Nephron (organoid): Measurements from ENCODE around the gene GABRB1.
A peak's percentile ranks its signal among the peaks of the same experiment; 100 is the strongest.
"Not testable (repeated sequence)": the region's sequence is repeated elsewhere in the genome, so short reads cannot be mapped to it uniquely, and the experiment has no call there.

Experiments used
- H3K27ac Mint-ChIP-seq, 3 experiments: 2 replicates each; pipeline ENCODE4 v1.8.0; 2020; ENCODE audit warnings: mixed read lengths in 3 of 3, mild to moderate bottlenecking in 2 of 3, moderate library complexity in 1 of 3
- H3K27me3 Mint-ChIP-seq: 2 replicates; pipeline ENCODE4 v1.8.0; 2021; ENCODE audit warnings: low read depth, mild to moderate bottlenecking, moderate library complexity, mixed read lengths
- H3K36me3 Mint-ChIP-seq: 2 replicates; pipeline ENCODE4 v1.8.0; 2020; ENCODE audit warnings: low read depth, mixed read lengths
- H3K4me1 Mint-ChIP-seq: 2 replicates; pipeline ENCODE4 v1.8.0; 2020; ENCODE audit warnings: mixed read lengths
- H3K4me3 Mint-ChIP-seq, 3 experiments: 2 replicates each; pipeline ENCODE4 v1.8.0; 2020; ENCODE audit warnings: mild to moderate bottlenecking in 3 of 3, mixed read lengths in 3 of 3, moderate library complexity in 2 of 3
- H3K9me3 Mint-ChIP-seq: 2 replicates; pipeline ENCODE4 v1.8.0; 2020; ENCODE audit warnings: mixed read lengths
- CTCF ChIP-seq, 3 experiments: fragments of 200-600 bp; sonication (generic); IDR thresholded peaks; one replicate each; pipeline ENCODE4 v1.5.0; 2021; ENCODE audit warnings: antibody characterized with exemption in 3 of 3; ENCODE audit not compliant: unreplicated experiment in 3 of 3

Gene GABRB1

GRCh38 chr4:47373709-47374108, 342.3 kb downstream of the GABRB1 start:
- H3K27ac Mint-ChIP-seq = no peak overlapping the region
- no peaks in the 10 kb centered on the region for H3K9me3 Mint-ChIP-seq
- H3K4me3 Mint-ChIP-seq = no peak overlapping the region
- no peaks in the 10 kb centered on the region for H3K27me3 Mint-ChIP-seq
- no peak for TF ChIP-seq CTCF (IDR thresholded peaks at IDR 0.05; ENCODE audit: unreplicated experiment in 3 of 3)
- H3K4me1 Mint-ChIP-seq = no peaks in the 10 kb centered on the region
- no peaks in the 10 kb centered on the region for H3K36me3 Mint-ChIP-seq

GRCh38 chr4:47374477-47374876, 343.1 kb downstream of the GABRB1 start:
- H3K27ac Mint-ChIP-seq = no peak overlapping the region
- no peak overlapping the region for H3K4me3 Mint-ChIP-seq

GRCh38 chr4:47378021-47378530, 346.7 kb downstream of the GABRB1 start:
- not testable (repeated sequence) for H3K27me3 Mint-ChIP-seq, H3K9me3 Mint-ChIP-seq, H3K27ac Mint-ChIP-seq, H3K4me1 Mint-ChIP-seq, H3K4me3 Mint-ChIP-seq, H3K36me3 Mint-ChIP-seq

More at GRCh38 chr4:47374477-47374876, 343.1 kb downstream of the GABRB1 start:
- no peaks in the 10 kb centered on the region for H3K27me3 Mint-ChIP-seq
- no peak for TF ChIP-seq CTCF (IDR thresholded peaks at IDR 0.05; ENCODE audit: unreplicated experiment in 3 of 3)
- H3K4me1 Mint-ChIP-seq = no peaks in the 10 kb centered on the region
- H3K9me3 Mint-ChIP-seq = no peaks in the 10 kb centered on the region
- H3K36me3 Mint-ChIP-seq = no peaks in the 10 kb centered on the region

GRCh38 chr4:47381172-47381571, 349.8 kb downstream of the GABRB1 start:
- no peaks in the 10 kb centered on the region for H3K9me3 Mint-ChIP-seq
- H3K27ac Mint-ChIP-seq = no peak overlapping the region
- H3K4me3 Mint-ChIP-seq = no peak overlapping the region
- no peaks in the 10 kb centered on the region for H3K27me3 Mint-ChIP-seq
- no peaks in the 10 kb centered on the region for H3K4me1 Mint-ChIP-seq
- no peaks in the 10 kb centered on the region for H3K36me3 Mint-ChIP-seq
- no peak for TF ChIP-seq CTCF (IDR thresholded peaks at IDR 0.05; ENCODE audit: unreplicated experiment in 3 of 3)

- Mint-ChIP-seq H3K36me3 (no peaks in the 10 kb centered on the region), H3K27me3 (no peaks in the 10 kb centered on the region), H3K9me3 (no peaks in the 10 kb centered on the region), H3K4me3 (no peak overlapping the region), H3K27ac (no peak overlapping the region), H3K4me1 (no peaks in the 10 kb centered on the region)
- TF ChIP-seq CTCF (IDR thresholded peaks at IDR 0.05; ENCODE audit: unreplicated experiment in 3 of 3) = no peak
These were observed 351.5 kb downstream of the GABRB1 start for GRCh38 chr4:47382846-47383360.

GRCh38 chr4:47383829-47384427, 352.6 kb downstream of the GABRB1 start:
- peak; percentile 59 to 75 (median 59) for TF ChIP-seq CTCF (IDR thresholded peaks at IDR 0.05; ENCODE audit: unreplicated experiment in 3 of 3)
- no peaks in the 10 kb centered on the region for H3K36me3 Mint-ChIP-seq
- H3K4me3 Mint-ChIP-seq = no peak overlapping the region
- H3K27ac Mint-ChIP-seq = no peak overlapping the region
- no peaks in the 10 kb centered on the region for H3K27me3 Mint-ChIP-seq
- H3K4me1 Mint-ChIP-seq = no peaks in the 10 kb centered on the region
- no peaks in the 10 kb centered on the region for H3K9me3 Mint-ChIP-seq
